SK-N-DZ (cell line): ENCODE data around the gene COG7.

ENCODE experiments used
- DNase-seq: peaks from one replicate; pipeline ENCODE4 v3.0.0-alpha.2; 2015; ENCODE audit warnings: low spot score
- small RNA-seq, 2 experiments: library from RNA; depleted of rRNA; stranded (forward); fragments of <200 nt; gene quantifications; one replicate each; pipeline ENCODE3, GENCODE V24; 2014

Gene COG7

GRCh38 chr16:23362460-23363317 lies 90.3 kb downstream of the COG7 start:
- no peak for DNase-seq

GRCh38 chr16:23359092-23359760 lies 93.8 kb downstream of the COG7 start:
- DNase-seq, result no peak

- DNase-seq, result no peak
These were observed 95.2 kb downstream of the COG7 start for GRCh38 chr16:23357761-23358290.

- DNase-seq, result no peak
These were observed 96.0 kb downstream of the COG7 start for GRCh38 chr16:23356941-23357340.

DNA sequence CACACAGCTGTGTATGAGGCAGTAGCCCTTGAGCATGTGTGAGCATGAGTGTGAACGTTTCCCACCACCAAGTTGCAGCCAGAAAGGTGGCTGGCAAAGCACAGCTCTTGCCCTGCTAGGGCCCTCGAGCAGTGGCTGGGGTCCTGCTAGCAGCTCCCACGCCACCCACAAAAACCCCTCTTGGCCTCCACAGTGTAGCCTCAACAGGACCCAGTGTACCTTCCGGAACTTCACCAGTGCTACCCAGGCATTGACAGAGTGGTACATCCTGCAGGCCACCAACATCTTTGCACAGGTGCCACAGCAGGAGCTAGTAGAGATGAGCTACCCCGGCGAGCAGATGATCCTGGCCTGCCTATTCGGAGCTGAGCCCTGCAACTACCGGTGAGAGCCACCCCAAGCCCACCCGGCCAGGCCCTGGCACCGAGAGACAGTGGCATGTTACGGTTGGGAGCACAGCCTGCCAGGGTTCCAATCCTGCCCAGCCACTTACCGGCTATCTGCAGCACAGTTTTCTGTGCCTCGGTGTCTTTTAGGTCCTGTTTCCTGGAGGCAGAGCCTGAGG lies 97.8 kb downstream of the COG7 start:
- no peak for DNase-seq

- no peak for DNase-seq
These were observed 98.7 kb downstream of the COG7 start for GRCh38 chr16:23354246-23354645.

DNA sequence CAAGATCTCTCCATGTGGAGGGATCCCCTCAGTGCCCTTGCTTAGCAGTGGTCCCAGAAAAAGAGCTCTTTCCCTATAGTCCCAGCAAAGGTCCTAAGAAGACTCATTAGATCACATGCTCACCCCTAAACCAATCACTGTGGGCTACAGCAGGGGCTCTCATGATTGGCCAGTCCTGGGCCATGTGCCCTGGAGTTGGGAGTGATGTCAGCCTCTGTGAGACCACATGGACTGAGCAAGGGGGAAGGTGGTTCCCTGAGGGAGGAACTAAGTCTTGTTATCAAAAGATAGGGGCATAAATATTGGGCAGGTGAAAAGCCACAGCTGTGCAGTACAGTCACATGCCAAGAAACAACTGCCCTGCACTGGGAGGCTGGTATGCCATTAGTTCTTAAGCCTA lies 99.5 kb downstream of the COG7 start:
- no peak for DNase-seq

- DNase-seq, result no peak
These were observed 101.6 kb downstream of the COG7 start for GRCh38 chr16:23351360-23351759.

DNA sequence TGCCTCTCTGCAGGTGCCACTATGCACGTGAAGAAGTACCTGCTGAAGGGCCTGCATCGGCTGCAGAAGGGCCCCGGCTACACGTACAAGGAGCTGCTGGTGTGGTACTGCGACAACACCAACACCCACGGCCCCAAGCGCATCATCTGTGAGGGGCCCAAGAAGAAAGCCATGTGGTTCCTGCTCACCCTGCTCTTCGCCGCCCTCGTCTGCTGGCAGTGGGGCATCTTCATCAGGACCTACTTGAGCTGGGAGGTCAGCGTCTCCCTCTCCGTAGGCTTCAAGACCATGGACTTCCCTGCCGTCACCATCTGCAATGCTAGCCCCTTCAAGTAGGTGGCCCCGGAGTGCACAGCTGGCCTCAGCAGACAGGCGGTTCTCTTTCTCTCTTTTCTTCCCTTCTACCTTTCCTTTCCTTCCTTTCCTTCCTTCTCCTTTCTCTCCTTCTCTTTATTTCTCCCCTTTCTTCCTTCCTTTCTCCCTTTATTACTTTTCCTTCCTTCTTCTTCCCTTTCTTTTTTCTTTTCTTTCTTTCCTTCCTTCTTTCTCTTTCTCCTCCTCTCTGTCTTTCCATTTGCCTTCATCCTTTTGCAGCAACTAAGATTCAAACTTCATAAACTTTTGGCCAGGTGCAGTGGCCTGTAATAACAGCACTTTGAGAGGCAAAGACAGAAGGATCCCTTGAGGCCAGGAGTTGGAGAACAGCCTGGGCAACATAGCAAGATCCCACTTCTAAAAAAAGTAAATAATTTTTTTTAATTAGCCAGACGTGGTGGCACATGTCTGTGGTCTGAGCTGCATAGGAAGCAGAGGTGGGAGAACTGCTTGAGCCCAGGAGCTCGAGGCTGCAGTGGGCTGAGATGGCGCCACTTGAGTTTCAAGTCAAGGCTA lies 104.2 kb downstream of the COG7 start:
- DNase-seq, result no peak

DNA sequence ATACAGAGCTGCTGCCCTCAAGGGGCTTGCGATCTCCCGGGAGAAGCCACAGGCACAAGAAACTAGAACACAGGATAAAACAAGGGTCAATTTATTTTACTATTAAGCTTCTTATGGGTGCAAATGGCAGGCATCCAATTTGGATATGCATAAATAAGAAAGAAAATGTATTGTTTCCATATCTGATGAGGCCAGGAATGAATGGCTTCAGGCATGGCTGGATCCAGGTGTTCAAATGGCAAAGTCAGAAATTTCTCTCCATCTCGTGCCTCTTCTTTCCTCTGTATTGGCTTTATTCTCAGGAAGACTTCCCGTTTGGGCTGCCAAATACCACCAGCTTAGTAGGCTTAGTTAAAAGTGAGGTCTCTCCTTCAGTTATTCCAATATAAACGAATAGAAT lies 107.8 kb downstream of the COG7 start:
- no peak for DNase-seq

- DNase-seq, result no peak
These were observed 109.1 kb downstream of the COG7 start for GRCh38 chr16:23343643-23344612.

- DNase-seq, result no peak
These were observed 110.8 kb downstream of the COG7 start for GRCh38 chr16:23342083-23342640.

- DNase-seq, result no peak
These were observed 113.2 kb downstream of the COG7 start for GRCh38 chr16:23339787-23340186.

Small RNA genes lying within 50 kb of the gene (small RNA-seq; reads per million reads assigned to genes)
- 0 reads per million in 2 experiments for gene RF00072
